GM19035 (cell line): ENCODE measurements around the gene STARD8.
"Not testable (repeated sequence)": the region's sequence is repeated elsewhere in the genome, so short reads cannot be mapped to it uniquely, and the experiment has no call there.

Experiments used
- ATAC-seq: cut with Tn5 transposase; IDR thresholded peaks from one replicate; pipeline ENCODE4 v1.9.1; 2021; ENCODE audit not compliant: unreplicated experiment

Gene STARD8

GRCh38 chrX:68647156-68647957 is at the start of gene STARD8:
Gene STARD8, plus strand, starts transcription at chrX:68647666. Its CDS starts 217 bp downstream, at chrX:68647883.
- no peak for ATAC-seq

GRCh38 chrX:68598841-68599240 is 48.6 kb upstream of the STARD8 start:
- no peak for ATAC-seq

GRCh38 chrX:68599256-68600152 is 48.0 kb upstream of the STARD8 start:
- no peak for ATAC-seq

GRCh38 chrX:68604216-68604615 is 43.2 kb upstream of the STARD8 start:
- not testable (repeated sequence) for ATAC-seq

GRCh38 chrX:68614733-68615132 is 32.7 kb upstream of the STARD8 start:
- ATAC-seq = not testable (repeated sequence)

- ATAC-seq = no peak
These were observed 19.5 kb upstream of the STARD8 start for GRCh38 chrX:68627986-68628385.

- not testable (repeated sequence) for ATAC-seq
These were observed 17.5 kb upstream of the STARD8 start for GRCh38 chrX:68629936-68630335.

GRCh38 chrX:68631336-68631735 is 16.1 kb upstream of the STARD8 start:
- ATAC-seq = no peak

- no peak for ATAC-seq
These were observed 15.0 kb upstream of the STARD8 start for GRCh38 chrX:68632491-68632890.

GRCh38 chrX:68633981-68634380 is 13.5 kb upstream of the STARD8 start:
- no peak for ATAC-seq

GRCh38 chrX:68634649-68635227 is 12.7 kb upstream of the STARD8 start:
- no peak for ATAC-seq

GRCh38 chrX:68640661-68641060 is 6.8 kb upstream of the STARD8 start:
- ATAC-seq = no peak

GRCh38 chrX:68644861-68645260 is 2.6 kb upstream of the STARD8 start:
- no peak for ATAC-seq

- ATAC-seq = no peak
These were observed 1.0 kb upstream of the STARD8 start for GRCh38 chrX:68646421-68646820.

GRCh38 chrX:68648960-68649359 is 1.5 kb downstream of the STARD8 start:
- no peak for ATAC-seq

GRCh38 chrX:68650491-68650890 is 3.0 kb downstream of the STARD8 start:
- ATAC-seq = no peak

- no peak for ATAC-seq
These were observed 3.6 kb downstream of the STARD8 start for GRCh38 chrX:68651110-68651509.

GRCh38 chrX:68652326-68653170 is 5.1 kb downstream of the STARD8 start:
- no peak for ATAC-seq

GRCh38 chrX:68654693-68655092 is 7.2 kb downstream of the STARD8 start:
- ATAC-seq = no peak

- not testable (repeated sequence) for ATAC-seq
These were observed 9.0 kb downstream of the STARD8 start for GRCh38 chrX:68656473-68656872.

GRCh38 chrX:68658530-68658929 is 11.1 kb downstream of the STARD8 start:
- no peak for ATAC-seq
